Fibroblast of villous mesenchyme (primary cell): ENCODE measurements around the gene DLEC1. TPM values are rescaled to one million over a fixed set of nuclear protein-coding genes. Genes with fewer than 3 reads are reported as not detected.

Source experiments
- DNase-seq: peaks from one replicate; pipeline ENCODE4 v3.0.0-alpha.2; 2010; ENCODE audit warnings: low read depth
- H3K4me3 ChIP-seq: 2 replicates; pipeline ENCODE4 v1.5.1; 2011; ENCODE audit warnings: low read depth, mild to moderate bottlenecking, low read length
- CTCF ChIP-seq: IDR thresholded peaks from 2 replicates; pipeline ENCODE4 v1.5.1; 2012; ENCODE audit warnings: low read depth, mild to moderate bottlenecking, low read length; ENCODE audit not compliant: insufficient read depth
- total RNA-seq: library from RNA; depleted of rRNA; stranded (reverse); fragments of >200 nt; gene quantifications from 2 replicates; pipeline ENCODE4 v1.2.3, GENCODE V29; 2012

The DLEC1 gene
- total RNA-seq, 1 donor: under 0.01 TPM

- DNase-seq: no peak
- TF ChIP-seq CTCF: no peak
- no peak overlapping the region for H3K4me3 ChIP-seq
Observed at GRCh38 chr3:38017445-38018295, 21.3 kb upstream of the DLEC1 start.

- TF ChIP-seq CTCF: no peak
- no peak for DNase-seq
- no peak overlapping the region for H3K4me3 ChIP-seq
Observed at GRCh38 chr3:38018296-38019266, 20.4 kb upstream of the DLEC1 start.

- TF ChIP-seq CTCF: no peak
- H3K4me3 ChIP-seq: no peak overlapping the region
Observed at GRCh38 chr3:38019658-38020341, 19.2 kb upstream of the DLEC1 start.

GRCh38 chr3:38020342-38020726 is 18.7 kb upstream of the DLEC1 start:
- TF ChIP-seq CTCF: no peak
- no peak overlapping the region for H3K4me3 ChIP-seq
- no peak for DNase-seq

More at GRCh38 chr3:38019658-38020341, 19.2 kb upstream of the DLEC1 start:
- DNase-seq: no peak

- H3K4me3 ChIP-seq: no peak overlapping the region
- no peak for DNase-seq
- TF ChIP-seq CTCF: no peak
Observed at GRCh38 chr3:38021196-38021595, 17.8 kb upstream of the DLEC1 start.

GRCh38 chr3:38022301-38022700 is 16.7 kb upstream of the DLEC1 start:
- no peak for TF ChIP-seq CTCF
- DNase-seq: no peak
- no peak overlapping the region for H3K4me3 ChIP-seq
